ENCODE results near the gene PLCB1.

PLCB1 gene

DNA sequence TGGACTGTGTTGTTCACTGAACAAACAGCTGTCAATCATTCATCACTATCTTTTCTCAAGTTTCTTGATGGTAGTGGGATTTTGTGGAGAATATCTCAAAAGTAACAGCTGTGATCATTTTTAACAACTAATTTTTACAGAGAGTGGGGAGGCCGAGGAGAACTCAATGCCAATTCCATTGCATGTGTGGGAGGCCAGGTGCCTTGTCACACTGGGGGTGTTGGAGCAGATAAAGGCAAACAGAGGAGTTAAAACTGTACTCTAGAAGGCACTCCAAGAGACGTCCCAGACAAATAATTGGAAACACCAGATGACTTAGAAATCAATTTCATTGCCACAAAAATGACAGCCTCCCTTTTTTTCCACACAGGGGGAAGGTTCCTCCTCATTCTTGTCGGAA is 669.6 kb downstream of the PLCB1 start:
- H3K27ac ChIP-seq: no peak overlapping the region
- TF ChIP-seq CTCF (conservative IDR thresholded peaks at IDR 0.05) (no peak), ZFX (IDR thresholded peaks at IDR 0.05) (no peak)

- no peak overlapping the region for H3K27ac ChIP-seq
- no peak for TF ChIP-seq ZFX (IDR thresholded peaks at IDR 0.05)
- TF ChIP-seq CTCF (conservative IDR thresholded peaks at IDR 0.05): no peak
Measured at GRCh38 chr20:8803065-8803464, 671.0 kb downstream of the PLCB1 start.

DNA sequence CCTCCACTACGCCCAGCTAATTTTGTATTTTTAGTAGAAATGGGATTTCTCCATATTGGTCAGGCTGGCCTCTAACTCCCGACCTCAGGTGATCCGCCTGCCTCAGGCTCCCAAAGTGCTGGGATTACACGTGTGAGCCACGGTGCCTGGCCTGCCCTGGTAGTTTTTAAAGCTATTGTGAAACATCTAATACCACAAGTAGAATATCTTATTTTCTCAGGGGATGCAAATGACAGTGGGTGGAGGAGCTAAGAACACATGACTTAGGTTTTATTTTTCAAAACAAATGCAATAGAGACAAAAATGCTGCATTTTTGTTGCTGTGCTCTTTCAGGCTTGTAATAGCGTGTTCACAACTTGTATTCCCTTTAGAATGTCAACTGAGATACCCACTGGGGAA is 671.9 kb downstream of the PLCB1 start:
- H3K27ac ChIP-seq: no peak overlapping the region
- TF ChIP-seq ZFX (IDR thresholded peaks at IDR 0.05): no peak

DNA sequence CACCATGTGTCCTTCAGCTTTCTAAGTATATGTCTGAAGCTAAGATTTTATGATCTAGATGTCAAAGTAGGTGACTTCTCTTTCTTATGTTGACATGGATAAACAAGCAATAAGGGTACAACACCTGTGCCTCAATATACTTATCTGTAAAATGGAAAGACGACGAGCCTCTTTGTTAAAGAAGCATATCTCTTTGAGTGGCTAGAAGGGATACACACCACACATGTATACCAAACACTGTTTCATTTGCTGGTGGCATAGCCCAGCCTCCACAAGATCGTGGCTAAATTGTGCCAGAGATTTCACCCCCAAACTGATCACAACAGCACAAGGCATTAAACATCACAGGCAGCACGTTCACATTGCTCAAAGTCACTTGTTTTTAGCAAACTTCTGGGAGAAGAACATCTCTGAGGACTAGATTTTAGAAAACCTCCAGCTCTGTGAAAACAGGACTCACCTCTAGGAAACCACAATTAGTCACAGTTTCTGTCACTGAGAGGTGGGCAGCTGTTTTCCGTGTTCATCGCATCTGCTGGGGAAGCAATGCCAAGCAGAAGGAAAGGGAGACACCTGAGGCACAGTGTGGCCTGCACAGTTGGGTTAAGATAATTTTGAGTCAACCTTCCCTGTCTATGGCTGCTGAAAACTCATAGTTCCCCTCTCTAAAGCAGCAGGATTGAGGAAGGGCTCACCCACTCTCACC is 673.8 kb downstream of the PLCB1 start:
- TF ChIP-seq ZFX (IDR thresholded peaks at IDR 0.05) (no peak), CTCF (conservative IDR thresholded peaks at IDR 0.05) (no peak)
- no peak overlapping the region for H3K27ac ChIP-seq

DNA sequence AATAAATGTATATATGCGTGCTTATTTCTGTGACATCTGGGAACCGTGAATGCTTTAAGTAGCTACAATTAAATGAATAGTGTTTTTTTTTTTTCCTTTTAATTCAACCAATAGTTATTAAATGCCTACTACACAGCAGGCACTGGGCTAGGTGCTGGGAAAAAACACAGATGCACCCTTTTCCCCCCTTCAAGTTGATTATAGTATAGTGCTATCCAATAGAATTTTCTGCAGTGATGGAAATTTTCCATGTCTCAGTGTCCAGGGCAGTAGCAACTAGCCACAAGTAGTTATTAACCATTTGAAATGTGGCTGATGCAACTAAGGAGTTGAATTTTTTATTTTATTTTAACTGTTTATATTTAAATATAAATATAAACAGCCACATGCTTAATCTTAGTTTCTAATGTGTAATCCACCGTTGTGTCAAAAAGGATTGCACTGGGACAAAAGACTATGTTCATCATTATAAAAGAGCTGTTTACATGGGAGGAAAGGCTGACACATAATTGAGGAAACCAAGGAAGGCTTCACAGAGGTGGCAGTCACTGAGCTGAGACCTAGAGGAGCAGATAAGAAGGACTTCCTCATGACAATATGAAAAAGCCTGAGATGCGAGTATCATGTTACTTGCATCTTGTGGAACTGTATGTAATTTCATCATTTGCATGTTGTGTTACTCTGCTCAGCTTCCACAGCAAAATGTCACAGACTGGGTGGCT is 675.6 kb downstream of the PLCB1 start:
- TF ChIP-seq CTCF (conservative IDR thresholded peaks at IDR 0.05) (no peak), ZFX (IDR thresholded peaks at IDR 0.05) (no peak)
- peak overlapping the region; percentile 65; the same call in 1 of the 2 replicates for H3K27ac ChIP-seq

DNA sequence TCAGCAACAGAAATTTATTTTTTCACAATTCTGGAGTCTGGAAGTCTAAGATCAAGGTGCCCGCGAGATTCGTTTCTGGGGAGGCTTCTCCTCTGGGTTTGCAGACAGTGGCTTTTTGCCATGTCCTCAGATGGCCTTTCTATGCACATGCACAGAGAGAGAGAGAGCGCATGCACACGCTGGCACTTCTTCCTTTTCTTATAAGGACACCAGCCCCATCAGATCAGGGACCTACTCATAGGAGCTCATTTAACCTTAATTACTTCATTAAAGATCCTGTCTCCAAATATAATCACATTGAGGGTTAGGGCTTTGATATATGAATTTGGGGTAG is 676.1 kb downstream of the PLCB1 start:
- peak overlapping the region; percentile 65; the same call in 1 of the 2 replicates for H3K27ac ChIP-seq
- no peak for TF ChIP-seq ZFX (IDR thresholded peaks at IDR 0.05)
- no peak for TF ChIP-seq CTCF (conservative IDR thresholded peaks at IDR 0.05)

- TF ChIP-seq CTCF (conservative IDR thresholded peaks at IDR 0.05) (no peak), ZFX (IDR thresholded peaks at IDR 0.05) (no peak)
- peak overlapping the region; percentile 57 for H3K27ac ChIP-seq
Measured at GRCh38 chr20:8809107-8809953, 677.3 kb downstream of the PLCB1 start.
